Mesothelial cell of epicardium (in vitro differentiated cells): Measurements from ENCODE around the gene CA5B. TPM values are rescaled to one million over a fixed set of nuclear protein-coding genes. Genes with fewer than 3 reads are reported as not detected.

Source experiments
- DNase-seq, 2 experiments: peaks; one replicate each; pipeline ENCODE4 v3.0.0; 2021; ENCODE audit warnings: low spot score in 2 of 2; ENCODE audit not compliant: unreplicated experiment in 2 of 2
- H3K27ac Mint-ChIP-seq: 2 replicates; pipeline ENCODE4 v1.8.0; 2021; ENCODE audit warnings: mixed read lengths
- H3K27me3 Mint-ChIP-seq: 2 replicates; pipeline ENCODE4 v1.8.0; 2021; ENCODE audit warnings: low read depth, mixed read lengths
- H3K36me3 Mint-ChIP-seq: 2 replicates; pipeline ENCODE4 v1.8.0; 2021; ENCODE audit warnings: mixed read lengths
- H3K4me1 Mint-ChIP-seq: 2 replicates; pipeline ENCODE4 v1.8.0; 2021; ENCODE audit warnings: mixed read lengths
- H3K4me3 Mint-ChIP-seq: 2 replicates; pipeline ENCODE4 v1.8.0; 2021; ENCODE audit warnings: mild to moderate bottlenecking, moderate library complexity, mixed read lengths
- H3K9me3 Mint-ChIP-seq: 2 replicates; pipeline ENCODE4 v1.8.0; 2021; ENCODE audit warnings: mixed read lengths
- total RNA-seq: library from RNA; stranded (reverse); gene quantifications from 3 replicates; pipeline ENCODE4 v1.2.1, GENCODE V29; 2021
- TF ChIP-seq, protein P1 (sequence below): fragments of 200-600 bp; sonication (generic); IDR thresholded peaks from one replicate; pipeline ENCODE4 v1.5.0; 2021; ENCODE audit warnings: antibody characterized with exemption; ENCODE audit not compliant: unreplicated experiment

CA5B gene
- total RNA-seq, 1 donor from 2014 or later, result 24.0 TPM

DNA sequence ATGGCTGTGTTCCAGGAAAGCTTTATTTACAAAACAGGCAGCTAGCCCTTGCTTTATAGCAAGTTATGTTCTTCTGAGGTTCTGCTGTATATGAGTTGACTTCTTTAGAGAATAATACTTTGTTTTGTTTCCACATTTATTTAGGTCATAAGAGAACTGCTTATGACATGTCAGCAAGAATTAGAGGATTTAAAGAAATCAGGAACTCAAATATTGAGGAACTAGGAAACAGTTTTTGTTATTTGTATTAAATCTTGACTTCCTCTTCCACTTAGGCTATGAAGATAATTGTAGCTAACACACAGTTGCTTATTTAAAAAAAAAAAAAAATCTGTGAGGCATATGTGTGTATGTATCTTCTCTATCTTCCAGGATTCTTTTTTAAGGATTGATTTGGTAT, 66.5 kb downstream of the CA5B start:
- TF ChIP-seq, protein P1, sequence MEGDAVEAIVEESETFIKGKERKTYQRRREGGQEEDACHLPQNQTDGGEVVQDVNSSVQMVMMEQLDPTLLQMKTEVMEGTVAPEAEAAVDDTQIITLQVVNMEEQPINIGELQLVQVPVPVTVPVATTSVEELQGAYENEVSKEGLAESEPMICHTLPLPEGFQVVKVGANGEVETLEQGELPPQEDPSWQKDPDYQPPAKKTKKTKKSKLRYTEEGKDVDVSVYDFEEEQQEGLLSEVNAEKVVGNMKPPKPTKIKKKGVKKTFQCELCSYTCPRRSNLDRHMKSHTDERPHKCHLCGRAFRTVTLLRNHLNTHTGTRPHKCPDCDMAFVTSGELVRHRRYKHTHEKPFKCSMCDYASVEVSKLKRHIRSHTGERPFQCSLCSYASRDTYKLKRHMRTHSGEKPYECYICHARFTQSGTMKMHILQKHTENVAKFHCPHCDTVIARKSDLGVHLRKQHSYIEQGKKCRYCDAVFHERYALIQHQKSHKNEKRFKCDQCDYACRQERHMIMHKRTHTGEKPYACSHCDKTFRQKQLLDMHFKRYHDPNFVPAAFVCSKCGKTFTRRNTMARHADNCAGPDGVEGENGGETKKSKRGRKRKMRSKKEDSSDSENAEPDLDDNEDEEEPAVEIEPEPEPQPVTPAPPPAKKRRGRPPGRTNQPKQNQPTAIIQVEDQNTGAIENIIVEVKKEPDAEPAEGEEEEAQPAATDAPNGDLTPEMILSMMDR, result no peak

DNA sequence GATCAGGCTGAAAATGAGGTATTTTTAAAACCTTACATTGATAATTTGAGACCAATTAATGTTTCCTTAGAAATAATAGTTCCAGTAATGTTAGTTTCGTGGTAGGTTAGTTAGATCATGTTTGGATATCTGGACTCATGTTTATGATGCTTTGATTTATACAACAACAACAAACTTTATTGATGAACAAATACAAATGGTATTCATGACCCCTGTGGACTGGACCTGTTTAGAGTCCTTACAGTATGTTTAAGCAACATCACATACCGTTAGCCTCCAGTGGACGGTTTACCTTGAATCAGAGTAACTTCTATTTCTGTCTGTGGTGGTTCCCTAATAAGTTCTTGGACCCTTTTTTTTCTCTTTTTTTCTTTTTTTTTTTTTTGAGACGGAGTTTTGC, 70.2 kb downstream of the CA5B start:
- Mint-ChIP-seq H3K4me1 (no peaks in the 10 kb centered on the region), H3K36me3 (peaks cover 51% of the 10 kb centered on the region), H3K27ac (no peak overlapping the region), H3K27me3 (no peaks in the 10 kb centered on the region), H3K9me3 (no peaks in the 10 kb centered on the region), H3K4me3 (no peak overlapping the region)
- no peak for DNase-seq
- TF ChIP-seq, protein P1, result no peak

More for the DNA sequence above, 66.5 kb downstream of the CA5B start:
- H3K27me3 Mint-ChIP-seq, result no peaks in the 10 kb centered on the region
- H3K36me3 Mint-ChIP-seq, result peaks cover 35% of the 10 kb centered on the region
- no peaks in the 10 kb centered on the region for H3K4me1 Mint-ChIP-seq
- DNase-seq, result no peak
- no peak overlapping the region for H3K4me3 Mint-ChIP-seq
- no peak overlapping the region for H3K27ac Mint-ChIP-seq
- H3K9me3 Mint-ChIP-seq, result no peaks in the 10 kb centered on the region

DNA sequence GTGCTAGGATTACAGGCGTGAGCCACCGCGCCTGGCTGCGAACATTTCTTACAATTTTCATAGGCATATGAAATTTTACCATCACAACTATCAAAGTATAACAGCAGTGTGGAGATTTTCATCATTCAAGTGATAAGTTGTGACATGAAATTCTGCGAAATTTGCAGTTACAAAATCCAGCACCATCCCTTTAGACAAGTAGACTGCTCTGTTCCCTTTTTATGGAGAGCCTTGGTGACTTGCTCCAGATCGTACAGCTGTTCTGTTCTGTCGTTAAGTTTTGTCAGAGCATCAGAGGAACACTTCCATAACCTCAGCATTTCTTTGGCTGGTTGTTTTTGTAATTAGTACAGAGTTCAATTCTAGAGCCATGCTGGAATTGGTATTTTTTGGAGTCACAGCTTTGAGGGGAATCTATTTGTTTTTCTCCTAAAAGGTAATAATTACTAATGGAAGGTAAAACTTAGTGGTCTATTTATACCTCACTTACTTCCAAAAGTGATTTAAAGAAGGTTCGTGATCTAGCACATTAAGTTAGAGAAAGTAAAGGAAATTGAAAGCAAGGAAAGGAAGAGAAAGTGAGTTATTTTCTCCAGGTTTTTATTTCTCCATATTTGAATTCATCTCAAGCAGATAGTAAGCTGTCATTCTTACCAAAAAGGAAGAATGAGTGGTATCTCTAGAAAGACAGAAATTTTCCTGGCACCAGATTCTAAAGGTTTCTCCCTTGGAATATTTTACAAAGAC, 74.3 kb downstream of the CA5B start:
- H3K4me1 Mint-ChIP-seq, result peaks cover 2% of the 10 kb centered on the region
- no peaks in the 10 kb centered on the region for H3K9me3 Mint-ChIP-seq
- H3K4me3 Mint-ChIP-seq, result no peak overlapping the region
- no peak for DNase-seq
- TF ChIP-seq, protein P1, result no peak
- no peaks in the 10 kb centered on the region for H3K27me3 Mint-ChIP-seq
- H3K27ac Mint-ChIP-seq, result no peak overlapping the region
- H3K36me3 Mint-ChIP-seq, result peaks cover 33% of the 10 kb centered on the region

DNA sequence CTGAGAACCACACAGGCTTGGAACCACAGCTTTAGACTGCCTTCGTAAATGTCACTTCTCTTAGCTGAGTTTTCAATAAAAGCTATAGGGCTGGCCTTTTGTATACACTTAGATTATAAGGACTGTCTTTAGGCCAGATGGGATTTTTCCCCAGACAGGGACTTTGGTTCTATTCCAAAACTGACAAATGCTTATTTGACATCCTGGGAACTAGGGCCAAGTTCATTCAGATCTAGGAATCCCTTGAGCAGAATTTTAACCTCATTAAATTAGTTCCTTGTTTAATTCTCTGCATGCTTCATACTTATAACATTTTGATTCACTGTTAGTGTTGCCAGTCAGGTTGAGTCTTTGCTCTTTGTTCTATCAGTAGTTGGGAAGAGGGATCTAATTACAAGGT, 75.3 kb downstream of the CA5B start:
- peaks cover 2% of the 10 kb centered on the region for H3K4me1 Mint-ChIP-seq
- peaks cover 31% of the 10 kb centered on the region for H3K36me3 Mint-ChIP-seq
- no peak for DNase-seq
- no peak overlapping the region for H3K27ac Mint-ChIP-seq
- H3K27me3 Mint-ChIP-seq, result no peaks in the 10 kb centered on the region
- no peaks in the 10 kb centered on the region for H3K9me3 Mint-ChIP-seq
- TF ChIP-seq, protein P1, result no peak
- H3K4me3 Mint-ChIP-seq, result no peak overlapping the region

DNA sequence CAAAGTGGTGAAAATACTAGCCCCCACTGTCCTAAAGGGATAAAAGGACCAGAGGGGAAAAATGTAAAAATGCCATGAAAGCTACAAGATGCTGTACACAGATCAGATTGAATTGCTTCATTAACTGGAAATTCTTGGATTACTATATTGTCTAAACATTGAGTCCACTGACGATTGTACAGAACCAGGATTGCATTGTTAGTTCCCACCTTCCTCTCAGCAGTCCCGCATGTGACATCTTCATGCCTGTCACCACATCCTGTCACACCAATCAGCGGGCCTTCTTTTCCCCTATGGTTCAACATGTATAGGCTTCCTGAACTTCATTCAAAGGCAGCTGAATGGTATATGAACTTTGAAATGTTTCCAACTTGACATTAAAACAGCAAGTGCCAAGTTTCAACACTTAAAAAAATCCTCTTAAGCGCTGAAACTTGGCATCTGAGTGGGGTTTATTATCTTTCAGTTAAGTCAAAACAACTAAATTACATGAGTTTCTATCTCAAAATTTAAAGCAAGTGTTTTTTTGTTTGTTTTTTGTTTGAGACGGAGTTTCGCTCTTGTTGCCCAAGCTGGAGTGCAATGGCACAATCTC, 76.8 kb downstream of the CA5B start:
- no peak overlapping the region for H3K4me3 Mint-ChIP-seq
- no peak overlapping the region for H3K27ac Mint-ChIP-seq
- H3K27me3 Mint-ChIP-seq, result no peaks in the 10 kb centered on the region
- no peak for DNase-seq
- H3K36me3 Mint-ChIP-seq, result peaks cover 23% of the 10 kb centered on the region
- peaks cover 2% of the 10 kb centered on the region for H3K4me1 Mint-ChIP-seq
- H3K9me3 Mint-ChIP-seq, result no peaks in the 10 kb centered on the region
- TF ChIP-seq, protein P1, result no peak
